Measurements from ENCODE around the gene TBC1D5. TPM values are rescaled to one million over a fixed set of nuclear protein-coding genes. Genes with fewer than 3 reads are reported as not detected.

The TBC1D5 gene
- total RNA-seq, 2 donors from 2014 or later: 46.8 to 71.1 TPM

DNA sequence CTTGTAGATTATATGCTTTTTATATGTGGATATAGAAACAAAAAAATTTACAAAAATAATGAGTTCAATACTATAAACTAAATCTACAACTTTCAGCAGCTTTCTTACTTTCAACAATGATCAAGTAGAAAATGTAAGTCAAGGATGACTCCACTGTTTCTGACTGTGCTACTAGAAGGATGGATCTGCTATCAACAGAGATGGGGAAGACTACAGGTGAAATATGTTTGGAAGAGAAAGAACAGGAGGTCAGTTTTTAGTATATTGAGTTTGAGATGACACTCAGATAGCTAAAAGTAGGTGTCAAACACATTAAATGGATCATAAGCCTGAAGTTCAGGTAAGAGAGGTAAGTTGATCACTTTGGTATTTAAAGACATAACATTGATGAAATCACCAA lies 107.5 kb downstream of the TBC1D5 start:
- Histone ChIP-seq H3K27me3 (no peaks in the 10 kb centered on the region), H3K4me3 (no peak overlapping the region), H3K4me1 (peaks cover 10% of the 10 kb centered on the region), H3K27ac (no peak overlapping the region), H3K36me3 (replicated peaks in 1 of 2; ENCODE audit: insufficient read depth in 1 of 2, low read depth in 2 of 2) (no peaks in the 10 kb centered on the region), H3K9me3 (no peaks in the 10 kb centered on the region)
- DNase-seq (no peak), ATAC-seq (no peak)
- intact Hi-C loops (cut with DNase I): no loop called here
- TF ChIP-seq POLR2A (IDR thresholded peaks at IDR 0.05): no peak
- TF ChIP-seq, protein P1, sequence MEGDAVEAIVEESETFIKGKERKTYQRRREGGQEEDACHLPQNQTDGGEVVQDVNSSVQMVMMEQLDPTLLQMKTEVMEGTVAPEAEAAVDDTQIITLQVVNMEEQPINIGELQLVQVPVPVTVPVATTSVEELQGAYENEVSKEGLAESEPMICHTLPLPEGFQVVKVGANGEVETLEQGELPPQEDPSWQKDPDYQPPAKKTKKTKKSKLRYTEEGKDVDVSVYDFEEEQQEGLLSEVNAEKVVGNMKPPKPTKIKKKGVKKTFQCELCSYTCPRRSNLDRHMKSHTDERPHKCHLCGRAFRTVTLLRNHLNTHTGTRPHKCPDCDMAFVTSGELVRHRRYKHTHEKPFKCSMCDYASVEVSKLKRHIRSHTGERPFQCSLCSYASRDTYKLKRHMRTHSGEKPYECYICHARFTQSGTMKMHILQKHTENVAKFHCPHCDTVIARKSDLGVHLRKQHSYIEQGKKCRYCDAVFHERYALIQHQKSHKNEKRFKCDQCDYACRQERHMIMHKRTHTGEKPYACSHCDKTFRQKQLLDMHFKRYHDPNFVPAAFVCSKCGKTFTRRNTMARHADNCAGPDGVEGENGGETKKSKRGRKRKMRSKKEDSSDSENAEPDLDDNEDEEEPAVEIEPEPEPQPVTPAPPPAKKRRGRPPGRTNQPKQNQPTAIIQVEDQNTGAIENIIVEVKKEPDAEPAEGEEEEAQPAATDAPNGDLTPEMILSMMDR (IDR thresholded peaks at IDR 0.05): no peak

DNA sequence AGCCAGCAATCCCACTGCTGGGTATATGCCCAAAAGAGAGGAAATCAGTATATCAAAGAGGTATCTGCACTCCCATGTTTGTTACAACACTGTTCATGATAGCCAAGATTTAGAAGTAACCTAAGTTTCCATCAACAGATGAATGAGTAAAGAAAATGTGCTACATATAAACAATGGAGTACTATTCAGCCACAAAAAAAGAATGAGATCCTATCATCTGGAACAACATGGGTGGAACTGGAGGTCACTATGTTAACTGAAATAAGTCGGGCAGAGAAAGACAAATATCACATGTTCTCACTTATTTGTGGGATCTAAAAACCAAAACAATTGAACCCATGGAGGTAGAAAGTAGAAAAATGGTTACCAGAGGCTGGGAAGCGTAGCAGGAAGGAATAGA lies 108.2 kb downstream of the TBC1D5 start:
- no peak for ATAC-seq
- no peak for DNase-seq
- 85 to 100% methylated on average over 2 of the region's 2 CpGs for WGBS, 2 donors
- Histone ChIP-seq H3K4me3 (no peak overlapping the region), H3K27ac (no peak overlapping the region), H3K27me3 (no peaks in the 10 kb centered on the region), H3K9me3 (no peaks in the 10 kb centered on the region), H3K4me1 (peaks cover 4% of the 10 kb centered on the region), H3K36me3 (replicated peaks in 1 of 2; ENCODE audit: insufficient read depth in 1 of 2, low read depth in 2 of 2) (no peaks in the 10 kb centered on the region)
- TF ChIP-seq, protein P1 (IDR thresholded peaks at IDR 0.05): no peak
- TF ChIP-seq POLR2A (IDR thresholded peaks at IDR 0.05): no peak
- intact Hi-C loops (cut with DNase I): no loop called here

- ATAC-seq (no peak), DNase-seq (peak in 1 of 4 donors; percentile 7)
- Histone ChIP-seq H3K27ac (no peak overlapping the region), H3K9me3 (no peaks in the 10 kb centered on the region), H3K36me3 (replicated peaks in 1 of 2; ENCODE audit: insufficient read depth in 1 of 2, low read depth in 2 of 2) (no peaks in the 10 kb centered on the region), H3K4me1 (peaks cover 4% of the 10 kb centered on the region), H3K4me3 (no peak overlapping the region), H3K27me3 (no peaks in the 10 kb centered on the region)
- TF ChIP-seq, protein P1 (IDR thresholded peaks at IDR 0.05): no peak
- TF ChIP-seq POLR2A (IDR thresholded peaks at IDR 0.05): no peak
- intact Hi-C loops (cut with DNase I): no loop called here
- 75 to 79% methylated on average over 3 of the region's 3 CpGs for WGBS, 2 donors
Measured at GRCh38 chr3:17632401-17633100, 109.9 kb downstream of the TBC1D5 start.

GRCh38 chr3:17631609-17632008 lies 110.8 kb downstream of the TBC1D5 start:
- no peak overlapping the region for H3K4me3 ChIP-seq
- H3K27ac ChIP-seq: no peak overlapping the region
- ATAC-seq (no peak), DNase-seq (no peak)
- H3K9me3 ChIP-seq: no peaks in the 10 kb centered on the region
- no peaks in the 10 kb centered on the region for H3K36me3 ChIP-seq (replicated peaks in 1 of 2; ENCODE audit: insufficient read depth in 1 of 2, low read depth in 2 of 2)
- H3K4me1 ChIP-seq: peaks cover 4% of the 10 kb centered on the region
- intact Hi-C loops (cut with DNase I): no loop called here
- H3K27me3 ChIP-seq: no peaks in the 10 kb centered on the region
- WGBS, 2 donors: 81 to 100% methylated on average over 1 of the region's 1 CpG
- TF ChIP-seq, protein P1 (IDR thresholded peaks at IDR 0.05): no peak
- no peak for TF ChIP-seq POLR2A (IDR thresholded peaks at IDR 0.05)

DNA sequence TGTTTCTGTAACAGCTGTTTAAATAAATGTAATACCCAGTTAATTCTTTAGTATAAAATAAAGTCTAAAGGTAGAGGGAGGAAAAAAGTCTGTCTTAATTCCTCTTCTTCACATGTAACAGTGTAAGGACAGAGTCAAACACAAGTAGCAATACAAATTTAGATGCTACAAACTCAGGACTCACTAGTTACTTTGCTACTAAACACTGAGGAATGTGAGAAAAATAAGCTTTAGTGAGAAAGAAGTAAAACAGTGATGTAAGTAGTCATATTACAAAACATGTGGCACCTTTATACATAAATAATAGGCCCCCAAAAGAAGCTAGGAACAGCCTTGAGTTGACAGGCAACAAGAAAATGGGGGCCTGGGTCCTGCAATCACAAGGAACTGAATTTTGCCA lies 113.0 kb downstream of the TBC1D5 start:
- intact Hi-C loops (cut with DNase I): no loop called here
- H3K4me3 ChIP-seq: no peak overlapping the region
- DNase-seq (no peak), ATAC-seq (no peak)
- no peaks in the 10 kb centered on the region for H3K27me3 ChIP-seq
- H3K4me1 ChIP-seq: peaks cover 4% of the 10 kb centered on the region
- H3K27ac ChIP-seq: no peak overlapping the region
- H3K9me3 ChIP-seq: no peaks in the 10 kb centered on the region
- TF ChIP-seq, protein P1 (IDR thresholded peaks at IDR 0.05): no peak
- TF ChIP-seq POLR2A (IDR thresholded peaks at IDR 0.05): no peak
- no peaks in the 10 kb centered on the region for H3K36me3 ChIP-seq (replicated peaks in 1 of 2; ENCODE audit: insufficient read depth in 1 of 2, low read depth in 2 of 2)
